Fibroblast of the aortic adventitia (primary cell): ENCODE measurements around the gene POU5F1. TPM values are rescaled to one million over a fixed set of nuclear protein-coding genes. Genes with fewer than 3 reads are reported as not detected.
"Not testable (repeated sequence)": the region's sequence is repeated elsewhere in the genome, so short reads cannot be mapped to it uniquely, and the experiment has no call there.

Experiments used
- DNase-seq: peaks from one replicate; pipeline ENCODE4 v3.0.0-alpha.2; 2010; ENCODE audit warnings: low read depth
- H3K4me3 ChIP-seq: 2 replicates; pipeline ENCODE4 v1.5.1; 2011; ENCODE audit warnings: low read depth, mild to moderate bottlenecking, control low read depth, low read length, moderate library complexity
- CTCF ChIP-seq: IDR thresholded peaks from 2 replicates; pipeline ENCODE4 v1.5.1; 2011; ENCODE audit warnings: mild to moderate bottlenecking, low read length, control low read depth, inconsistent platforms; ENCODE audit not compliant: insufficient read depth
- total RNA-seq: library from RNA; depleted of rRNA; stranded (reverse); fragments of >200 nt; gene quantifications from 2 replicates; pipeline ENCODE4 v1.2.3, GENCODE V29; 2012; ENCODE audit warnings: low replicate concordance

POU5F1 gene
- total RNA-seq, 1 donor, result not detected

GRCh38 chr6:31173406-31173805 is 2.9 kb upstream of the POU5F1 start:
- no peak for TF ChIP-seq CTCF
- no peak for DNase-seq
- H3K4me3 ChIP-seq, result no peak overlapping the region

GRCh38 chr6:31172973-31173384 is 2.5 kb upstream of the POU5F1 start:
- DNase-seq, result no peak
- no peak for TF ChIP-seq CTCF
- no peak overlapping the region for H3K4me3 ChIP-seq

- no peak for TF ChIP-seq CTCF
Measured at GRCh38 chr6:31171931-31172905, 1.7 kb upstream of the POU5F1 start.

GRCh38 chr6:31170987-31171671 is 647 bp upstream of the POU5F1 start:
- DNase-seq, result no peak
- TF ChIP-seq CTCF, result no peak
- no peak overlapping the region for H3K4me3 ChIP-seq

More at GRCh38 chr6:31171931-31172905, 1.7 kb upstream of the POU5F1 start:
- H3K4me3 ChIP-seq, result no peak overlapping the region
- no peak for DNase-seq

GRCh38 chr6:31169858-31170599 is 453 bp downstream of the POU5F1 start:
- H3K4me3 ChIP-seq, DNase-seq: not testable (repeated sequence)

- no peak for DNase-seq
- no peak for TF ChIP-seq CTCF
- H3K4me3 ChIP-seq, result no peak overlapping the region
Measured at GRCh38 chr6:31169123-31169857, 1.2 kb downstream of the POU5F1 start.
